ENCODE results near the gene ADGRB3.

The ADGRB3 gene

GRCh38 chr6:68642977-68643376, 7.9 kb downstream of the ADGRB3 start:
- no peak for TF ChIP-seq CTCF (conservative IDR thresholded peaks at IDR 0.05; ENCODE audit: low read depth, low read length)
- H3K4me3 ChIP-seq (ENCODE audit: low read length): no peak overlapping the region
- DNase-seq (ENCODE audit: low read depth): no peak

GRCh38 chr6:68649669-68650068, 14.6 kb downstream of the ADGRB3 start:
- no peak overlapping the region for H3K4me3 ChIP-seq (ENCODE audit: low read length)
- no peak for TF ChIP-seq CTCF (conservative IDR thresholded peaks at IDR 0.05; ENCODE audit: low read depth, low read length)
- DNase-seq (ENCODE audit: low read depth): no peak

- no peak for DNase-seq (ENCODE audit: low read depth)
- TF ChIP-seq CTCF (conservative IDR thresholded peaks at IDR 0.05; ENCODE audit: low read depth, low read length): no peak
- H3K4me3 ChIP-seq (ENCODE audit: low read length): no peak overlapping the region
Observed at GRCh38 chr6:68650142-68650541, 15.1 kb downstream of the ADGRB3 start.

- no peak for TF ChIP-seq CTCF (conservative IDR thresholded peaks at IDR 0.05; ENCODE audit: low read depth, low read length)
- H3K4me3 ChIP-seq (ENCODE audit: low read length): no peak overlapping the region
- DNase-seq (ENCODE audit: low read depth): no peak
Observed at GRCh38 chr6:68651011-68651985, 16.2 kb downstream of the ADGRB3 start.

GRCh38 chr6:68652117-68652536, 17.0 kb downstream of the ADGRB3 start:
- H3K4me3 ChIP-seq (ENCODE audit: low read length): no peak overlapping the region
- no peak for DNase-seq (ENCODE audit: low read depth)
- TF ChIP-seq CTCF (conservative IDR thresholded peaks at IDR 0.05; ENCODE audit: low read depth, low read length): no peak

- TF ChIP-seq CTCF (conservative IDR thresholded peaks at IDR 0.05; ENCODE audit: low read depth, low read length): no peak
- H3K4me3 ChIP-seq (ENCODE audit: low read length): no peak overlapping the region
- no peak for DNase-seq (ENCODE audit: low read depth)
Observed at GRCh38 chr6:68653074-68653705, 18.1 kb downstream of the ADGRB3 start.
